Measurements from ENCODE around the gene TOP2B.

Gene TOP2B

GRCh38 chr3:25574172-25574765, 90.4 kb downstream of the TOP2B start:
- Histone ChIP-seq H3K4me1 (ENCODE audit: low read length) (no peaks in the 10 kb centered on the region), H3K27me3 (ENCODE audit: low read depth, low read length) (0 out of 2 replicates have a peak, but pooled peaks cover under 1% of the 10 kb centered on the region), H3K4me3 (ENCODE audit: low read length) (no peak overlapping the region), H2AFZ (ENCODE audit: low read depth, low read length) (no peak overlapping the region), H3K36me3 (replicated peaks; ENCODE audit: low read depth, low read length) (no peaks in the 10 kb centered on the region), H3K79me2 (ENCODE audit: low read length) (no peaks in the 10 kb centered on the region), H4K20me1 (ENCODE audit: insufficient read depth, low read length) (no peaks in the 10 kb centered on the region), H3K4me2 (ENCODE audit: low read length) (no peak overlapping the region), H3K9me3 (ENCODE audit: insufficient read depth, low read length) (no peaks in the 10 kb centered on the region), H3K9ac (ENCODE audit: low read length) (no peak overlapping the region), H3K27ac (ENCODE audit: low read length) (no peak overlapping the region)
- TF ChIP-seq EZH2phosphoT487 (IDR thresholded peaks at IDR 0.05; ENCODE audit: low read depth) (no peak), CTCF (IDR thresholded peaks at IDR 0.05; ENCODE audit: low read depth, low read length) (no peak)

GRCh38 chr3:25573386-25574171, 91.1 kb downstream of the TOP2B start:
- TF ChIP-seq CTCF (IDR thresholded peaks at IDR 0.05; ENCODE audit: low read depth, low read length) (no peak), EZH2phosphoT487 (IDR thresholded peaks at IDR 0.05; ENCODE audit: low read depth) (no peak)
- Histone ChIP-seq H3K9me3 (ENCODE audit: insufficient read depth, low read length) (no peaks in the 10 kb centered on the region), H3K27me3 (ENCODE audit: low read depth, low read length) (no peaks in the 10 kb centered on the region), H3K4me2 (ENCODE audit: low read length) (no peak overlapping the region), H3K79me2 (ENCODE audit: low read length) (no peaks in the 10 kb centered on the region), H3K4me3 (ENCODE audit: low read length) (no peak overlapping the region), H3K9ac (ENCODE audit: low read length) (no peak overlapping the region), H3K27ac (ENCODE audit: low read length) (no peak overlapping the region), H3K4me1 (ENCODE audit: low read length) (no peaks in the 10 kb centered on the region), H3K36me3 (replicated peaks; ENCODE audit: low read depth, low read length) (no peaks in the 10 kb centered on the region), H4K20me1 (ENCODE audit: insufficient read depth, low read length) (no peaks in the 10 kb centered on the region), H2AFZ (ENCODE audit: low read depth, low read length) (no peak overlapping the region)

- no peaks in the 10 kb centered on the region for H3K27me3 ChIP-seq (ENCODE audit: low read depth, low read length)
- H3K9me3 ChIP-seq (ENCODE audit: insufficient read depth, low read length): no peaks in the 10 kb centered on the region
- no peaks in the 10 kb centered on the region for H3K4me1 ChIP-seq (ENCODE audit: low read length)
- no peaks in the 10 kb centered on the region for H4K20me1 ChIP-seq (ENCODE audit: insufficient read depth, low read length)
- H3K36me3 ChIP-seq (replicated peaks; ENCODE audit: low read depth, low read length): no peaks in the 10 kb centered on the region
- no peaks in the 10 kb centered on the region for H3K79me2 ChIP-seq (ENCODE audit: low read length)
- TF ChIP-seq EZH2phosphoT487 (IDR thresholded peaks at IDR 0.05; ENCODE audit: low read depth) (no peak), CTCF (IDR thresholded peaks at IDR 0.05; ENCODE audit: low read depth, low read length) (no peak)
- H2AFZ ChIP-seq (ENCODE audit: low read depth, low read length): no peak overlapping the region
- H3K27ac ChIP-seq (ENCODE audit: low read length): no peak overlapping the region
- no peak overlapping the region for H3K4me3 ChIP-seq (ENCODE audit: low read length)
- no peak overlapping the region for H3K4me2 ChIP-seq (ENCODE audit: low read length)
- H3K9ac ChIP-seq (ENCODE audit: low read length): no peak overlapping the region
Measured at GRCh38 chr3:25572919-25573385, 91.8 kb downstream of the TOP2B start.

GRCh38 chr3:25572336-25572735, 92.4 kb downstream of the TOP2B start:
- H3K27me3 ChIP-seq (ENCODE audit: low read depth, low read length): no peaks in the 10 kb centered on the region
- no peak overlapping the region for H3K4me2 ChIP-seq (ENCODE audit: low read length)
- no peak for TF ChIP-seq CTCF (IDR thresholded peaks at IDR 0.05; ENCODE audit: low read depth, low read length)
- TF ChIP-seq EZH2phosphoT487 (IDR thresholded peaks at IDR 0.05; ENCODE audit: low read depth): no peak
- no peaks in the 10 kb centered on the region for H3K4me1 ChIP-seq (ENCODE audit: low read length)
- H3K9ac ChIP-seq (ENCODE audit: low read length): no peak overlapping the region
- no peak overlapping the region for H3K27ac ChIP-seq (ENCODE audit: low read length)
- H3K9me3 ChIP-seq (ENCODE audit: insufficient read depth, low read length): no peaks in the 10 kb centered on the region
- H3K36me3 ChIP-seq (replicated peaks; ENCODE audit: low read depth, low read length): no peaks in the 10 kb centered on the region
- H4K20me1 ChIP-seq (ENCODE audit: insufficient read depth, low read length): no peaks in the 10 kb centered on the region
- no peak overlapping the region for H3K4me3 ChIP-seq (ENCODE audit: low read length)
- no peaks in the 10 kb centered on the region for H3K79me2 ChIP-seq (ENCODE audit: low read length)
- H2AFZ ChIP-seq (ENCODE audit: low read depth, low read length): no peak overlapping the region
